HCT116 (cell line): ENCODE results near the gene PLA1A. TPM values are rescaled to one million over a fixed set of nuclear protein-coding genes. Genes with fewer than 3 reads are reported as not detected.

ENCODE experiments used
- ATAC-seq: fragments of 200-7000 bp; cut with Tn5 transposase; 2 replicates; pipeline ENCODE4 v1.9.1; 2020; ENCODE audit warnings: mild to moderate bottlenecking, moderate library complexity
- BruUV-seq: library from RNA; stranded (reverse); fragments of 400-500 nt; replicated peaks from 2 replicates; lab custom pipeline; 2021; lab: Mats Ljungman, UMichigan
- CTCF ChIA-PET: fragments of 300-600 bp; sonication (Branson Sonifier 250); formaldehyde crosslinking; loops from one replicate; lab custom pipeline; 2021; ENCODE audit warnings: antibody characterized with exemption; lab: Charles Lee
- POLR2A ChIA-PET: fragments of 300-600, 350-600 bp; sonication (Branson Sonifier 250); formaldehyde crosslinking; loops from one replicate; lab custom pipeline; 2021; ENCODE audit warnings: antibody characterized with exemption; lab: Charles Lee
- RAD21 ChIA-PET, 2 experiments: fragments of 300-600 bp; sonication (Branson Sonifier 250); formaldehyde crosslinking; loops; one replicate each; lab custom pipeline; 2023; ENCODE audit warnings: low total read pairs in 2 of 2; ENCODE audit not compliant: uncharacterized antibody in 2 of 2, unreplicated experiment in 2 of 2, low non-redundant PET in 1 of 2; lab: Charles Lee
- DNase-seq: peaks from one replicate; pipeline ENCODE4 v3.0.0-alpha.2; 2010; ENCODE audit warnings: low read depth, low spot score
- H2AFZ ChIP-seq: fragments of 200-600 bp; shearing (Covaris generic), sonication (generic); 2 replicates; pipeline ENCODE4 v1.6.1; 2017; ENCODE audit warnings: low read depth, mixed run types, mixed read lengths, antibody characterized with exemption, low read length; ENCODE audit not compliant: poor library complexity, severe bottlenecking
- H3K27ac ChIP-seq: 2 replicates; pipeline ENCODE4 v1.5.1; 2012; ENCODE audit warnings: low read depth, low read length
- H3K27me3 ChIP-seq: fragments of 200-600 bp; sonication (generic); 2 replicates; pipeline ENCODE4 v1.6.1; 2016; ENCODE audit warnings: mixed run types, low read length, mixed read lengths; ENCODE audit not compliant: insufficient read depth
- H3K36me3 ChIP-seq, 2 experiments: fragments of 200-500 bp in 1 of 2; fragments of 200-600 bp in 1 of 2; sonication (Bioruptor generic) in 1 of 2; sonication (generic) in 1 of 2; 2 replicates each; pipeline versions ENCODE4 v1.5.1 to v1.6.1; 2014 to 2016; ENCODE audit warnings: low read length in 2 of 2, inconsistent platforms in 1 of 2, mixed read lengths in 1 of 2, mixed run types in 1 of 2; ENCODE audit not compliant: insufficient read depth in 2 of 2, control insufficient read depth in 1 of 2
- H3K4me1 ChIP-seq, 2 experiments: fragments of 200-600 bp in 1 of 2; sonication (generic) in 1 of 2; 2 replicates each; pipeline versions ENCODE4 v1.5.1 to v1.6.1; 2012 to 2017; ENCODE audit warnings: low read length in 2 of 2, inconsistent platforms in 1 of 2, mild to moderate bottlenecking in 1 of 2, mixed read lengths in 1 of 2, mixed run types in 1 of 2, moderate library complexity in 1 of 2; ENCODE audit not compliant: insufficient read depth in 2 of 2, control insufficient read depth in 1 of 2
- H3K4me2 ChIP-seq: fragments of 200-600 bp; sonication (generic); 2 replicates; pipeline ENCODE4 v1.6.1; 2017; ENCODE audit warnings: mixed run types, low read length, mixed read lengths
- H3K4me3 ChIP-seq, 2 experiments: fragments of 200-600 bp in 1 of 2; sonication (generic) in 1 of 2; replicated peaks in 1 of 2; 2 replicates each; pipeline ENCODE4 v1.5.1; 2011 to 2016; ENCODE audit warnings: low read length in 2 of 2, control low read depth in 1 of 2, low read depth in 1 of 2, mild to moderate bottlenecking in 1 of 2, mixed read lengths in 1 of 2, mixed run types in 1 of 2
- H3K79me2 ChIP-seq: fragments of 200-600 bp; sonication (generic); 2 replicates; pipeline ENCODE4 v1.6.1; 2017; ENCODE audit warnings: mild to moderate bottlenecking, mixed run types, low read length, moderate library complexity, mixed read lengths; ENCODE audit not compliant: insufficient read depth
- H3K9ac ChIP-seq: fragments of 200-600 bp; sonication (generic); 2 replicates; pipeline ENCODE4 v1.6.1; 2016; ENCODE audit warnings: low read length, mixed read lengths
- H3K9me2 ChIP-seq: fragments of 200-600 bp; sonication (generic), shearing (Covaris generic); 2 replicates; pipeline ENCODE4 v1.6.1; 2017; ENCODE audit warnings: mixed run types, mild to moderate bottlenecking, moderate library complexity; ENCODE audit not compliant: insufficient read depth
- H3K9me3 ChIP-seq, 2 experiments: fragments of 200-500 bp in 1 of 2; fragments of 200-600 bp in 1 of 2; sonication (Bioruptor generic) in 1 of 2; sonication (generic) in 1 of 2; 2 replicates each; pipeline ENCODE4 v1.6.1; 2014 to 2017; ENCODE audit warnings: low read length in 2 of 2, mixed read lengths in 2 of 2, inconsistent platforms in 1 of 2, low read depth in 1 of 2, mild to moderate bottlenecking in 1 of 2, mixed run types in 1 of 2, moderate library complexity in 1 of 2; ENCODE audit not compliant: control insufficient read depth in 1 of 2, insufficient read depth in 1 of 2
- H4K20me1 ChIP-seq: fragments of 200-600 bp; sonication (generic), shearing (Covaris generic); 2 replicates; pipeline ENCODE4 v1.6.1; 2017; ENCODE audit warnings: mixed run types, mild to moderate bottlenecking, moderate library complexity; ENCODE audit not compliant: insufficient read depth
- CEBPB ChIP-seq: IDR thresholded peaks from 2 replicates; pipeline ENCODE4 v1.6.1; 2012; ENCODE audit warnings: low read depth
- ELF1 ChIP-seq: IDR thresholded peaks from 2 replicates; pipeline ENCODE4 v1.6.1; 2012; ENCODE audit warnings: low read depth, borderline replicate concordance
- MAX ChIP-seq: IDR thresholded peaks from 2 replicates; pipeline ENCODE4 v1.6.1; 2012
- POLR2A ChIP-seq: IDR thresholded peaks from 2 replicates; pipeline ENCODE4 v1.7.0; 2011; ENCODE audit warnings: borderline replicate concordance; ENCODE audit not compliant: insufficient read depth, insufficient read length; ENCODE audit errors: extremely low read depth
- POLR2AphosphoS5 ChIP-seq: IDR thresholded peaks from 2 replicates; pipeline ENCODE4 v1.6.1; 2011; ENCODE audit warnings: mild to moderate bottlenecking, low read depth, low read length, moderate library complexity
- SIN3A ChIP-seq: IDR thresholded peaks from 2 replicates; pipeline ENCODE4 v1.6.1; 2012; ENCODE audit warnings: low read depth
- TCF7L2 ChIP-seq: IDR thresholded peaks from 2 replicates; pipeline ENCODE4 v1.7.0; 2011; ENCODE audit warnings: borderline replicate concordance, inconsistent platforms; ENCODE audit not compliant: insufficient read depth, insufficient read length; ENCODE audit errors: extremely low read depth
- ZFX ChIP-seq: fragments of 450-650 bp; IDR thresholded peaks from 2 replicates; pipeline ENCODE4 v1.6.1; 2017
- intact Hi-C: fragments of 100-400 bp; cut with micrococcal nuclease; formaldehyde crosslinking; loops from 2 replicates; pipeline ENCODE4 v1.10.0; 2022
- total RNA-seq: library from RNA; stranded (reverse); gene quantifications from one replicate; pipeline ENCODE4 v1.2.1, GENCODE V29; 2021; ENCODE audit not compliant: unreplicated experiment

The PLA1A gene
- total RNA-seq, 1 experiment from 2014 or later = not detected

GRCh38 chr3:119676771-119677640, 79.3 kb downstream of the PLA1A start, which contains the start of gene COX17:
TSS of gene COX17 (minus strand) at chr3:119677406. CDS start at chr3:119677310, 96 bp downstream.
- Histone ChIP-seq H3K79me2 (peaks cover 21% of the 10 kb centered on the region), H3K27ac (peak within 1 kb of the TSS; percentile 70), H2AFZ (peak within 1 kb of the TSS; percentile 95), H3K4me3 (peak within 1 kb of the TSS; percentile 74 to 87), H3K9ac (peak within 1 kb of the TSS; percentile 62), H3K4me2 (peak within 1 kb of the TSS; percentile 93), H4K20me1 (no peaks in the 10 kb centered on the region), H3K36me3 (peaks cover 10 to 19% of the 10 kb centered on the region in 2 experiments), H3K9me3 (no peaks in the 10 kb centered on the region), H3K9me2 (no peaks in the 10 kb centered on the region), H3K4me1 (peaks cover 3 to 14% of the 10 kb centered on the region in 2 experiments; a peak in 3 of 4 replicates), H3K27me3 (no peaks in the 10 kb centered on the region)
- ChIA-PET CTCF (interaction anchor here (1.0 kb wide), 1 partner anchor 12 kb away, joined by 8 read pairs; no protein-coding TSS in a partner anchor), RAD21 (interaction anchor here (0.6 to 1.3 kb wide), 3 partner anchors 64 to 179 kb away, joined by 3 to 4 read pairs (median 3); no protein-coding TSS in a partner anchor), POLR2A (interaction anchor here (0.6 to 1.8 kb wide), 2 partner anchors 147 to 213 kb away, joined by 3 read pairs; no protein-coding TSS in a partner anchor)
- BruUV-seq = no TSS peak
- TF ChIP-seq POLR2A (peak; percentile 78), MAX (0 out of 2 replicates have a peak, but pooled peaks have one; percentile 36), ELF1 (peak; percentile 71), POLR2AphosphoS5 (peak; percentile 65), SIN3A (peak; percentile 68), CEBPB (no peak), TCF7L2 (no peak), ZFX (peak; percentile 86)
- DNase-seq (peak; percentile 96), ATAC-seq (peak; percentile 86)
- intact Hi-C loops = loop anchor here (10.0 kb wide), 2 partner anchors 212 to 642 kb away; partner anchors contain the start of genes IGSF11, POGLUT1 and TMEM39A
